ENCODE data around the gene ERFE.

GRCh38 chr2:238150686-238151085 is 8.1 kb upstream of the ERFE start:
- TF ChIP-seq EZH2phosphoT487 (IDR thresholded peaks at IDR 0.05; ENCODE audit: insufficient read depth, low read depth) (no peak), EZH2 (IDR thresholded peaks at IDR 0.05; ENCODE audit: insufficient read depth, poor library complexity, severe bottlenecking) (no peak)
